ENCODE data around the gene HSP90AB1. TPM values are rescaled to one million over a fixed set of nuclear protein-coding genes. Genes with fewer than 3 reads are reported as not detected.

The HSP90AB1 gene
- total RNA-seq, 1 experiment from 2014 or later = 1,986 TPM

DNA sequence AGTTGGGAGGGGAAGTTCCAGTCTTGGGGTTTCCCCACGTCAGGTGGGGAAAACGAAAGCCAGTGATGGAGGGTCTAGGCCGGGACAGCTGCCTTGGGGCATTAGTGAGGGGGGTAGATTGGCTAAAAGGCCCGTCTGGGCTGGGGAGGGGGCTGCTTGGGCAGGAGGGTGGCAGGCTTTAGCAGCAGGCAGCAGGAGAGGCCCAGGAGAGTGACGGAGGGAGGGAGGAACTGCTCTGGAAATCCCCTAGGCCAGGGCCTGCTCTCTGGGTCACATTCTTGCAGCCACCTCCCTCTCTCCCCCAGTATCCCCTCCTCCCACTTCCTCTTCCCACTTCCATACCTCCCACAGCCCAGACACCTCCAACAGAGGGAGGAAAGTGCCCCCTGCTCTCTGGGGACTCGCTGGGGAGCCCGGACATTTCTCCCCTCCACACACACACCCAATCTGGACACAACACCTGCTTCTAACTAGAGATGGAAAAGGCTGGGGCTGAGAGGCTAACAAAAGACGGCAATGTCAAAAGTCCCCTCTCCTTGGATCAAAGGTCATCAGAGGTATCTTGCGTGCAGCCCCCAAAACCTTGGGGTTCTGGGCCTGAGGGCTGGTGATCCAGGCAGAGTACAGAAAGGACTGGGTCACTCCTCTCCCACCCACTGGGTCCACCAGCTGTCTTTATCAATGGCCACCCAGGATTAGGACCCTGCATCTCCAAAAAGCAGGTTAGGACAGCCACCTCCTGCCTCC lies 16.6 kb downstream of the HSP90AB1 start:
- Histone ChIP-seq H2BK20ac (ENCODE audit: low read depth, low read length, poor library complexity, severe bottlenecking) (no peak overlapping the region), H3K79me1 (ENCODE audit: insufficient read depth, low read depth, low read length, poor library complexity, severe bottlenecking) (no peaks in the 10 kb centered on the region), H2BK12ac (ENCODE audit: insufficient read length, low read depth, low read length) (no peak overlapping the region), H3K23ac (ENCODE audit: insufficient read length, low read depth, low read length) (no peak overlapping the region), H3K4me2 (ENCODE audit: insufficient read depth, insufficient read length, low read length) (peak overlapping the region; percentile 84), H2AFZ (ENCODE audit: low read length) (no peak overlapping the region), H3K4ac (ENCODE audit: low read depth, low read length) (no peak overlapping the region), H3K9me3 (ENCODE audit: control insufficient read depth, low read depth, low read length) (no peaks in the 10 kb centered on the region), H2BK5ac (ENCODE audit: insufficient read length, low read length) (no peak overlapping the region), H3T11ph (ENCODE audit: low read length) (no peak overlapping the region), H4K20me1 (ENCODE audit: control insufficient read depth, insufficient read depth, insufficient read length) (no peaks in the 10 kb centered on the region), H3K18ac (ENCODE audit: insufficient read length, low read depth, low read length) (no peak overlapping the region), H3K23me2 (ENCODE audit: insufficient read length, low read depth, low read length, poor library complexity, severe bottlenecking) (peaks cover 15% of the 10 kb centered on the region), H4K91ac (ENCODE audit: insufficient read length, low read depth, low read length) (no peak overlapping the region), H3K27me3 (ENCODE audit: insufficient read depth, low read length) (no peaks in the 10 kb centered on the region), H3K27ac (ENCODE audit: insufficient read length, low read depth, low read length) (no peak overlapping the region), H4K8ac (replicated peaks; ENCODE audit: insufficient read length, low read depth, low read length) (no peak overlapping the region), H2BK15ac (ENCODE audit: low read depth, low read length) (no peak overlapping the region), H3K79me2 (ENCODE audit: insufficient read depth, low read length) (no peaks in the 10 kb centered on the region), H2AK5ac (ENCODE audit: insufficient read length, low read length) (no peak overlapping the region), H3K56ac (ENCODE audit: insufficient read length, low read depth, low read length) (no peak overlapping the region), H3K14ac (ENCODE audit: insufficient read depth, low read length) (no peak overlapping the region; the same call in 1 of the 2 replicates), H2BK120ac (ENCODE audit: low read depth, low read length, poor library complexity, severe bottlenecking) (no peak overlapping the region), H3K4me1 (ENCODE audit: insufficient read depth, low read length) (peaks cover under 1% of the 10 kb centered on the region; the same call in 1 of the 2 replicates), H3K9ac (ENCODE audit: extremely low read depth, insufficient read length, low read length) (no peak overlapping the region), H4K5ac (ENCODE audit: insufficient read length, low read depth, low read length) (no peak overlapping the region)
- Mint-ChIP-seq H3K27ac (peak overlapping the region in 1 of 3 experiments; percentile 91; a peak in 3 of 7 replicates), H3K36me3 (ENCODE audit: insufficient read depth in 1 of 3, low read depth in 3 of 3) (peaks cover 0 to 13% (median 6%) of the 10 kb centered on the region in 3 experiments; a peak in 5 of 7 replicates), H3K4me3 (peak overlapping the region; percentile 79 to 88), H3K27me3 (ENCODE audit: low read depth) (peaks cover 5% of the 10 kb centered on the region), H3K4me1 (peaks cover 28 to 33% of the 10 kb centered on the region in 2 experiments), H3K9me3 (no peaks in the 10 kb centered on the region; a peak in 1 of 5 replicates)
- no peak for DNase-seq
- WGBS (ENCODE audit: extremely low coverage, insufficient read length, low lambda C conversion rate) = no CpG with 5 or more reads among the region's 9 CpGs
- TF ChIP-seq, protein P1, sequence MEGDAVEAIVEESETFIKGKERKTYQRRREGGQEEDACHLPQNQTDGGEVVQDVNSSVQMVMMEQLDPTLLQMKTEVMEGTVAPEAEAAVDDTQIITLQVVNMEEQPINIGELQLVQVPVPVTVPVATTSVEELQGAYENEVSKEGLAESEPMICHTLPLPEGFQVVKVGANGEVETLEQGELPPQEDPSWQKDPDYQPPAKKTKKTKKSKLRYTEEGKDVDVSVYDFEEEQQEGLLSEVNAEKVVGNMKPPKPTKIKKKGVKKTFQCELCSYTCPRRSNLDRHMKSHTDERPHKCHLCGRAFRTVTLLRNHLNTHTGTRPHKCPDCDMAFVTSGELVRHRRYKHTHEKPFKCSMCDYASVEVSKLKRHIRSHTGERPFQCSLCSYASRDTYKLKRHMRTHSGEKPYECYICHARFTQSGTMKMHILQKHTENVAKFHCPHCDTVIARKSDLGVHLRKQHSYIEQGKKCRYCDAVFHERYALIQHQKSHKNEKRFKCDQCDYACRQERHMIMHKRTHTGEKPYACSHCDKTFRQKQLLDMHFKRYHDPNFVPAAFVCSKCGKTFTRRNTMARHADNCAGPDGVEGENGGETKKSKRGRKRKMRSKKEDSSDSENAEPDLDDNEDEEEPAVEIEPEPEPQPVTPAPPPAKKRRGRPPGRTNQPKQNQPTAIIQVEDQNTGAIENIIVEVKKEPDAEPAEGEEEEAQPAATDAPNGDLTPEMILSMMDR (conservative IDR thresholded peaks at IDR 0.05) = no peak
